ENCODE data around the gene MYH14.

MYH14 gene

DNA sequence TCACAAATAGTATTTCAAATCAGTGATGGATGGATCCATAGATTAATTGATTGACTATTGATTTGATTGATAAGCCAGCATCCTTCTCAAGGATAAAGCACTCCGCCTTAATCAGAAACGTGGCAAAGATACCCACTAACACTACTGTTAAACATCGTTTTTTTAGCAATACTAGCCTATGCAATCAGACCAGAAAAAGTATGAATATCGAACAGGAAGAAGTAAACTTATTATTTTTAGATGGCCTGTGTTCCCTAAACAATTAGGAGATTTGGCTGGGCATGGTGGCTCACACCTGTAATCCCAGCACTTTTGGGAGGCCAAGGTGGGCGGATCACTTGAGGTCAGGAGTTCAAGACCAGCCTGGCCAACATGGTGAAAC, 49.5 kb downstream of the MYH14 start:
- DNase-seq (ENCODE audit: low read depth) = no peak
- TF ChIP-seq, protein P1, sequence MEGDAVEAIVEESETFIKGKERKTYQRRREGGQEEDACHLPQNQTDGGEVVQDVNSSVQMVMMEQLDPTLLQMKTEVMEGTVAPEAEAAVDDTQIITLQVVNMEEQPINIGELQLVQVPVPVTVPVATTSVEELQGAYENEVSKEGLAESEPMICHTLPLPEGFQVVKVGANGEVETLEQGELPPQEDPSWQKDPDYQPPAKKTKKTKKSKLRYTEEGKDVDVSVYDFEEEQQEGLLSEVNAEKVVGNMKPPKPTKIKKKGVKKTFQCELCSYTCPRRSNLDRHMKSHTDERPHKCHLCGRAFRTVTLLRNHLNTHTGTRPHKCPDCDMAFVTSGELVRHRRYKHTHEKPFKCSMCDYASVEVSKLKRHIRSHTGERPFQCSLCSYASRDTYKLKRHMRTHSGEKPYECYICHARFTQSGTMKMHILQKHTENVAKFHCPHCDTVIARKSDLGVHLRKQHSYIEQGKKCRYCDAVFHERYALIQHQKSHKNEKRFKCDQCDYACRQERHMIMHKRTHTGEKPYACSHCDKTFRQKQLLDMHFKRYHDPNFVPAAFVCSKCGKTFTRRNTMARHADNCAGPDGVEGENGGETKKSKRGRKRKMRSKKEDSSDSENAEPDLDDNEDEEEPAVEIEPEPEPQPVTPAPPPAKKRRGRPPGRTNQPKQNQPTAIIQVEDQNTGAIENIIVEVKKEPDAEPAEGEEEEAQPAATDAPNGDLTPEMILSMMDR (IDR thresholded peaks at IDR 0.05; ENCODE audit: insufficient read depth, low read depth, low read length, missing control alignments) = no peak
- H3K4me3 ChIP-seq (ENCODE audit: low read length) = no peak overlapping the region

DNA sequence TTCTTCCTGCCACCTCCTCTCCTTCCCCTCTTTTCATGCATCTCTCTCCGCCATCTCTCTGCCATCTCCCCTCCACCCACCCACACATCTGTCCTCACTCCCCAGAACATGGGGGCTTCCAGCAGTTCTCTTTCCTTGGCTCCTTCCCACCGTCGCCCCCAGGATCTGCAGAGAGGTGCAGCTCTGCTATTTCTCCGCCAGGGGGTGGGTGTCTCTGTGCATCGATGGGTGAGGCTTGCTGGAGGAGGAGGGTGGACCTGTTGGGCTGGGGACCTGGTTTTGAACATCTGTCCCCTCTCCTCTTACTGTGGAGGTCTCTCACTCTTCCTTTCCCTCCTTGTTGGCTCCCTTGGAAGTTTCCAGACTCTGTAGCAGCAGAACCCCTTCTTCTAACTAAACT, 51.7 kb downstream of the MYH14 start:
- H3K4me3 ChIP-seq (ENCODE audit: low read length) = no peak overlapping the region
- DNase-seq (ENCODE audit: low read depth) = no peak
- TF ChIP-seq, protein P1 (IDR thresholded peaks at IDR 0.05; ENCODE audit: insufficient read depth, low read depth, low read length, missing control alignments) = no peak

DNA sequence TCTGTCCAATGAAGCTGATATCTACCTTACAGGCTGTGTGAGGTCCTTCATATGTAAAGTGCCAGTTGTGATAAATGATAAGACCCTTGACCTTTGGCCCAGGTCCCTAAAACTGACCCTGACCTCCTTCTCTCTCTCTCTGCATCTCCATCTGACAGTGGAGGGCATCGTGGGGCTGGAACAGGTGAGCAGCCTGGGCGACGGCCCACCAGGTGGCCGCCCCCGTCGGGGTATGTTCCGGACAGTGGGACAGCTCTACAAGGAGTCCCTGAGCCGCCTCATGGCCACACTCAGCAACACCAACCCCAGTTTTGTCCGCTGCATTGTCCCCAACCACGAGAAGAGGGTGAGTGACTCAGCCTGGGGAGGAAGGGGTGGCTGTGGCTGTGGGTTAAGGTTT, 53.7 kb downstream of the MYH14 start:
- TF ChIP-seq, protein P1 (IDR thresholded peaks at IDR 0.05; ENCODE audit: insufficient read depth, low read depth, low read length, missing control alignments) = no peak
- no peak for DNase-seq (ENCODE audit: low read depth)
- H3K4me3 ChIP-seq (ENCODE audit: low read length) = no peak overlapping the region

DNA sequence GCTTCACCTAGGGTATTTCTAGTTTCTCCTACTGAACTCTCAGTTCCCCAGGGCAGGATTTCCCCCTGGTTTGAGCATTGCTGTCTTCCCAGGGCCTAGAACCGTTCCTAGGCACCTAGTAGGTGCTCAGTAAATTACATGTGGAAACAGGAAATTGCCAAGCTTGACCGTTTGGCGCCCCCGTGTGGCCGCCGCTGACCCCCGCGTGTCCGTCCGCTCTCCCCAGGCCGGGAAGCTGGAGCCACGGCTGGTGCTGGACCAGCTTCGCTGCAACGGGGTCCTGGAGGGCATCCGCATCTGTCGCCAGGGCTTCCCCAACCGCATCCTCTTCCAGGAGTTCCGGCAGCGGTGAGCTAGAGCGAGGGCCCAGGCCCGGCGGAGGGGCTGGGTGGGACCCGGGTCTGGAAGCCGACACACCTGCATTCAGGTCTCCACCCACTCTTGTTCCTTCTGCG, 55.5 kb downstream of the MYH14 start:
- TF ChIP-seq, protein P1 (IDR thresholded peaks at IDR 0.05; ENCODE audit: insufficient read depth, low read depth, low read length, missing control alignments) = no peak
- no peak for DNase-seq (ENCODE audit: low read depth)
- no peak overlapping the region for H3K4me3 ChIP-seq (ENCODE audit: low read length)

- TF ChIP-seq, protein P1 (IDR thresholded peaks at IDR 0.05; ENCODE audit: insufficient read depth, low read depth, low read length, missing control alignments) = no peak
- no peak overlapping the region for H3K4me3 ChIP-seq (ENCODE audit: low read length)
- DNase-seq (ENCODE audit: low read depth) = no peak
These were observed 58.1 kb downstream of the MYH14 start for GRCh38 chr19:50261446-50261970.

- TF ChIP-seq, protein P1 (IDR thresholded peaks at IDR 0.05; ENCODE audit: insufficient read depth, low read depth, low read length, missing control alignments) = no peak
- no peak for DNase-seq (ENCODE audit: low read depth)
- no peak overlapping the region for H3K4me3 ChIP-seq (ENCODE audit: low read length)
These were observed 59.8 kb downstream of the MYH14 start for GRCh38 chr19:50263176-50263575.

DNA sequence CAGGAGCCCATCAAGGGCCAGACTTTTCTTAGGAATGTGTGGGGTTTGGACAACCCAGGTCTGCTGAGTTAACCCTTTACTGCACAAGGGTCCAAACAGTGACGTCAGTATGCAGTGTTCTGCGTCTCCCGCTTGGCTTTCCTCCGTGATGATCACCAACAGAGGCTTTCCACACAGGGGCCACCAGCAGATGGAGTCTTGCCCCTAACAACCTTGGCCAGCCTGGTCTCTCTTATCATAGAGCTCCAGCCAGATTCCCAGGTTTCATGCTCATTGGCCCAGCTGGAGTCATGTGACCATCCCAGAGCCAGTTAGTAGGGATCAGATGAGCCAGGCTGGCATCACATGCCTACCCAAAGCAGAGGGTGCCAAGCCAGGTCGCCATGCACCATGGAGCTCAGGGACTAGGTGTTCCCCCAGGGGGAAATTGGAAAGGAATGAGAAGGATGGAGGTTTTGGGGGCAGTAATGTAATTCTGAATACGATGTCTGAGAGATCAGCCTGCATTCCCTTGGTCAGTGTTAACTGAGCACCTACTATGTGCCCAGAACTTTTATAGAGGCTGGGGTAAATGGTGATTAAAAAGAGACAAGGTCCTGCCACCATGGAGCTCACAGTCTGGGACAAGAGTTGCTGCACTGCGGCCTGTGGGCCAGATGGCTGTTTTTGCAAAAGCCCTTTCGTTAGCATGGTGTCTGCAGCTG, 61.2 kb downstream of the MYH14 start:
- DNase-seq (ENCODE audit: low read depth) = no peak
- TF ChIP-seq, protein P1 (IDR thresholded peaks at IDR 0.05; ENCODE audit: insufficient read depth, low read depth, low read length, missing control alignments) = no peak

More for the DNA sequence above, 61.2 kb downstream of the MYH14 start:
- no peak overlapping the region for H3K4me3 ChIP-seq (ENCODE audit: low read length)
